Suppressor macrophage (primary cell): ENCODE results near the gene DPYD.
A peak's percentile ranks its signal among the peaks of the same experiment; 100 is the strongest.

Experiments used
- DNase-seq, 4 experiments: peaks; one replicate each; pipeline ENCODE4 v3.0.0-alpha.2; 2020 to 2022

Gene DPYD

GRCh38 chr1:97685360-97685759, 235.5 kb downstream of the DPYD start:
- DNase-seq = peak in 2 of 4 experiments; percentile 4 to 14

- DNase-seq = no peak
Observed at GRCh38 chr1:97680894-97681293, 239.9 kb downstream of the DPYD start.

GRCh38 chr1:97680470-97680869, 240.4 kb downstream of the DPYD start:
- no peak for DNase-seq

- DNase-seq = no peak
Observed at GRCh38 chr1:97677702-97678101, 243.1 kb downstream of the DPYD start.

GRCh38 chr1:97674517-97674916, 246.3 kb downstream of the DPYD start:
- peak; percentile 37 to 82 (median 60) for DNase-seq

- DNase-seq = peak in 1 of 4 experiments; percentile 14
Observed at GRCh38 chr1:97668945-97669344, 251.9 kb downstream of the DPYD start.

- DNase-seq = peak in 2 of 4 experiments; percentile 5 to 17
Observed at GRCh38 chr1:97660431-97661105, 260.3 kb downstream of the DPYD start.

DNA sequence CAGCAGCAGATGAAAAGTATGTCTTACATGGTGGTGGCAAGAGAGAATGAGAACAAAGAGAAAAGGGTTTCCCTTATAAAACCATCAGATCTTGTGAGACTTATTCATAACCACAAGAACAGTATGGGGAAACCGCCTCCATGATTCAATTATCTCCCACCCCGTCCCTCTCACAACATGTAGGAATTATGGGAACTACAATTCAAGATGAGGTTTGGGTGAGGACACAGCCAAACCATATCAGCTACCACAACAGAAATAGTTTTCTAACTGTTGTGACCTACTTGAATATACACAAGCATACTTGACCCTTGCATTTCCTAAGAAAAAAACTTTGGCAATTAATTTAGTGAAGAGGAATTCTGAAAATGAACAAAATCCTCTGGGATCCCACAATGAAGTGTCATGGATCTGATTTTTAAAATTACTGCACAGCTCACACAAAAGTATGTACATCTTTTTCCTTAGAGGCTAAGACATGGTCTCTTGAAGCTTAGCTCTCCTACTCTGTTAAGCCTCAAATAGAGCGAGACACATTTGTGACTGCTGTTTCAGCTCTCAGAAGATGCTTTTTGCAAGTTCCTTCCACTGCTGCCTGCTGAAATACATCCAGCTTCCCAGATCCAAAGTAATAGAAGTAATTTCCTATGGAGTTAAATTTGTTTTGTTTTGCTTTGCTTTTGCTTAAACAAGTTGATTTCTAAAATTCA, 265.8 kb downstream of the DPYD start:
- DNase-seq = peak in 3 of 4 experiments; percentile 6 to 28 (median 19)

- no peak for DNase-seq
Observed at GRCh38 chr1:97651250-97651649, 269.6 kb downstream of the DPYD start.

GRCh38 chr1:97649591-97649990, 271.2 kb downstream of the DPYD start:
- peak in 1 of 4 experiments; percentile 10 for DNase-seq

DNA sequence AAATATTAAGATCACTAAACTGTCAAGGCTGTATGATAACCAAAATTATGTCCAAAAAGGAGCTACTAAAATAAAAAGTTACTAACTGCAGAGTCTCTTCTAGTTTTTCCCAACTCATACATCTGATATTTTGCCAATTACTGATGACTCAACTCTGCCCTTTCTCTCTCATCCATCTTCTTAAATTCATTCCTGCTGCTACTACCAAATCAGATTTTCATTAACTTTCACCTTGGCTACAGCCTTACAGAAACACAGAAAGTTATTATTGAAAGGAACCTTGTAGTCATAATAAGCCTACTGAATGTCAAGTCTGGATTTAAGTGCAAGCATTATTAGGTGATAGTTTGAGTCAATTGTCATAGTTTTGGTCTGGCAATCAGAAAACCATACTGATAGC, 273.1 kb downstream of the DPYD start:
- no peak for DNase-seq

DNA sequence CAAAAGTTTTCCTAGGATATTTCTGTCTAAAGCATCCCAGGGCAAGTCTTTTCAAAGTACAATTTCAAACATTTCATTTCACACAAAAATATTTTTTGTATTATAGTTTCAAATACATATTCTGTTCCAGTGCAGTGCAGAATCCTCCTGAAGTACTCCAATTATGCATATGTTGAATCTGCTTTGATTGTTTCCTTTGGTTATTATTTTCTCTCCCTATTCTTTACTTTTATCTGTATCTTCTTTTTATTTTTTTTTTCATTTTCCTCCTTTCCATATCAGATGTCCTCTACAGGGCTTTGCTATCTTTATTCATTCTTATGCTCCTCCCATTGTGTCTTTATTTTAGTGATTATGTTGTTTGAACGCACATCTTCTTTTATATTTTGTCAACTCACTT, 274.8 kb downstream of the DPYD start:
- no peak for DNase-seq

- DNase-seq = no peak
Observed at GRCh38 chr1:97640677-97641076, 280.2 kb downstream of the DPYD start.

- DNase-seq = no peak
Observed at GRCh38 chr1:97636941-97637340, 283.9 kb downstream of the DPYD start.

GRCh38 chr1:97634758-97635157, 286.1 kb downstream of the DPYD start:
- DNase-seq = no peak

GRCh38 chr1:97632776-97633175, 288.1 kb downstream of the DPYD start:
- DNase-seq = no peak

GRCh38 chr1:97632075-97632474, 288.8 kb downstream of the DPYD start:
- DNase-seq = peak in 1 of 4 experiments; percentile 4

DNA sequence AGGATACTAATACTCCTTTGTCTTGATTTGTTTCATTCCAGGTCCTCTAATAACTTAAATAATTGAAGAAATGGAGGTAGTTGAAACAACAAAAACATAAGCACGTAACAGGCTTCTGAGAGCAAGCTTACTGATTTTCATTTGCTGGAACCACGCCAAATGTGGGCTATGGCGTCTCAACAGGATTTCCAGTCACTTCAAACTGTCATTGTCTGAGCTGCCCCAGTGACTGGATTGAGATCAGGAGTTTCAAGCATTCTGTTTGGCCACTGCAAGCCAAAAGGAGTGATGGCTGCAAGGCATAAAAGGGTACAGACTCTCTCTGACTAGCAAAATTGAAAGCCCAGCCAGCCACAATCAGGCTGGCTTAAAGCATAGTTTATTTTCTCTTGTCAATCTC, 289.9 kb downstream of the DPYD start:
- DNase-seq = peak in 1 of 4 experiments; percentile 4

GRCh38 chr1:97630281-97630680, 290.6 kb downstream of the DPYD start:
- no peak for DNase-seq

DNA sequence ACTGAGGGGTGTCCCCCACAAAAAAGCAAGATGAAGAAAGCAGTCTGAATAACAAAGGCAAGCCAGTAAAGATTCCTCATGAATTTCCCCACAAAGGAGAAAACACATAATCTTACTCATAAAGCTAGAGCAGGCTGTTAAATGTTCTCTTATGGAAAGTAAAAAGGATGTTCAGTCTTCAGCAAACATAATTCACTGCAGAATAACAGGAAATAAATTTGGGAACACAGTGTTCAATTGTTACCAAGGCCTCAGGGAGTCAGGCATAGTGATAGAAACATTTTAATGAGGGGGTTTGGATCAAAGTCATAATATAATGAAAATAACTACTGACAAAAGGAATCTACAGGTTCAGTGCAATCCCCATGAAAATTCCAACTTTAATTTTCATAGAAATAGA, 297.6 kb downstream of the DPYD start:
- DNase-seq = no peak

- no peak for DNase-seq
Observed at GRCh38 chr1:97621955-97622354, 298.9 kb downstream of the DPYD start.

- no peak for DNase-seq
Observed at GRCh38 chr1:97619706-97620105, 301.1 kb downstream of the DPYD start.

DNA sequence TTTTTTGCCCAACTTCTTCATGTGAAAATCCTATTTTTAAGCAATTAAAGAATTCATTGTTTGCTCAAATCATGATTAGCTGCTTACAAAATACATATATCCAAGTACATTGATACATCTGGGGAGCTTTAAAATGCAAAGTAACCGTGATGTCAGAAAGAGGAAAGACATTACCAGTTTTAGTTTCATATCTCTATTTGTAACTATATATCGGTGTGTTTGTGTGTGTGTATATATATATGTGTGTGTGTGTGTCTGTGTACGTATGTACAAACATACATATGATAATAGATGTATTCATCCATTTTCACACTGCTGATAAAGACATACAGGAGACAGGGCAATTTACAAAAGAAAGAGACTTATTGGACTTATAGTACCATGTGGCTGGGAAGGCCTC, 310.1 kb downstream of the DPYD start:
- peak in 1 of 4 experiments; percentile 18 for DNase-seq

- no peak for DNase-seq
Observed at GRCh38 chr1:97610102-97610501, 310.7 kb downstream of the DPYD start.
